ENCODE data around the gene NSMCE3. TPM values are rescaled to one million over a fixed set of nuclear protein-coding genes. Genes with fewer than 3 reads are reported as not detected.

Gene NSMCE3
- total and polyA plus RNA-seq, 9 of the 15 experiments (the other 6 are each of a cell fraction or from before 2014, with no cell fraction given): 0.92 to 8.4 (median 5.4) TPM

- Histone ChIP-seq H3K27me3 (ENCODE audit: control insufficient read depth in 2 of 2, insufficient read depth in 2 of 2, low read length in 2 of 2) (peaks cover 5 to 11% of the 10 kb centered on the region in 2 experiments; a peak in 3 of 5 replicates), H3K9ac (ENCODE audit: insufficient read depth in 1 of 2, low read depth in 2 of 2, low read length in 2 of 2) (no peak overlapping the region), H4K20me1 (replicated peaks; ENCODE audit: control insufficient read depth, insufficient read depth, low read length) (no peaks in the 10 kb centered on the region), H3K27ac (ENCODE audit: extremely low read depth, low read depth, low read length) (no peak overlapping the region), H3K4me1 (replicated peaks in 1 of 2; ENCODE audit: control insufficient read depth in 2 of 2, insufficient read depth in 2 of 2, low read length in 2 of 2) (no peaks in the 10 kb centered on the region), H3K4me3 (no peak overlapping the region), H3K9me3 (replicated peaks; ENCODE audit: control insufficient read depth, insufficient read depth, low read depth, low read length) (no peaks in the 10 kb centered on the region), H3K4me2 (ENCODE audit: insufficient read depth, low read length) (no peak overlapping the region), H3K36me3 (ENCODE audit: control insufficient read depth, insufficient read depth, low read length) (no peaks in the 10 kb centered on the region), H3K9me1 (ENCODE audit: control insufficient read depth, insufficient read depth, low read length) (no peaks in the 10 kb centered on the region), H3K79me2 (ENCODE audit: control insufficient read depth, insufficient read depth, low read length) (no peaks in the 10 kb centered on the region), H2AFZ (ENCODE audit: low read depth, low read length) (no peak overlapping the region)
- intact Hi-C loops (cut with micrococcal nuclease) (no loop called here), in situ Hi-C loops (cut with MboI) (no loop called here)
- WGBS (ENCODE audit: insufficient coverage, low coverage, missing lambda C conversion rate): 0% methylated on average over 3 of the region's 3 CpGs
- ATAC-seq: no peak
- DNase-seq (ENCODE audit: extremely low read depth in 1 of 4, low spot score in 3 of 4): no peak
- BruUV-seq (replicated peaks): no TSS peak
- no peak for TF ChIP-seq THAP12 (CRISPR knock-in tag; IDR thresholded peaks at IDR 0.05)
- ChIA-PET CTCF (ENCODE audit: low intra/inter-chr PET ratio) (no interaction called here), POLR2A (no interaction called here)
- FAIRE-seq: no peak
Observed at GRCh38 chr15:29216955-29217354, 52.7 kb downstream of the NSMCE3 start.

Small RNAs within 50 kb of the gene (small RNA-seq; reads per million reads assigned to genes)
- gene RF00201: not detected

Measured in K562 (cell line).